Ishikawa (cell line): ENCODE measurements around the gene TNFSF15.

Source experiments
- CREB1 ChIP-seq: IDR thresholded peaks from 2 replicates; pipeline ENCODE4 v1.6.1; 2012; ENCODE audit warnings: low read depth
- EGR1 ChIP-seq: IDR thresholded peaks from 2 replicates; pipeline ENCODE4 v1.6.1; 2012
- EP300 ChIP-seq: IDR thresholded peaks from 2 replicates; pipeline ENCODE4 v1.6.1; 2012; ENCODE audit warnings: borderline replicate concordance
- FOXM1 ChIP-seq: IDR thresholded peaks from 2 replicates; pipeline ENCODE4 v1.6.1; 2012; ENCODE audit warnings: low read depth, borderline replicate concordance
- MAX ChIP-seq: IDR thresholded peaks from 2 replicates; pipeline ENCODE4 v1.6.1; 2012
- NFIC ChIP-seq: IDR thresholded peaks from 2 replicates; pipeline ENCODE4 v1.6.1; 2012
- RAD21 ChIP-seq: IDR thresholded peaks from 2 replicates; pipeline ENCODE4 v1.6.1; 2012; ENCODE audit warnings: low read depth
- REST ChIP-seq: IDR thresholded peaks from 2 replicates; pipeline ENCODE4 v1.6.1; 2012; ENCODE audit warnings: low read depth, mild to moderate bottlenecking
- TAF1 ChIP-seq: IDR thresholded peaks from 2 replicates; pipeline ENCODE4 v1.6.1; 2012; ENCODE audit warnings: low read depth, mild to moderate bottlenecking
- TCF12 ChIP-seq: IDR thresholded peaks from 2 replicates; pipeline ENCODE4 v1.6.1; 2012; ENCODE audit warnings: low read depth
- USF1 ChIP-seq: IDR thresholded peaks from 2 replicates; pipeline ENCODE4 v1.6.1; 2012
- ZBTB7A ChIP-seq: IDR thresholded peaks from 2 replicates; pipeline ENCODE4 v1.6.1; 2012; ENCODE audit warnings: low read depth

GRCh38 chr9:114822708-114823107, 16.9 kb upstream of the TNFSF15 start:
- no peak for TF ChIP-seq MAX
- TF ChIP-seq ZBTB7A: no peak
- TF ChIP-seq FOXM1: no peak
- TF ChIP-seq TAF1: no peak
- no peak for TF ChIP-seq USF1
- no peak for TF ChIP-seq REST
- TF ChIP-seq CREB1: no peak
- TF ChIP-seq EGR1: no peak
- no peak for TF ChIP-seq EP300
- TF ChIP-seq NFIC: no peak
- TF ChIP-seq RAD21: no peak
- TF ChIP-seq TCF12: no peak
